Measurements from ENCODE around the gene THADA. TPM values are rescaled to one million over a fixed set of nuclear protein-coding genes. Genes with fewer than 3 reads are reported as not detected.

THADA gene
- total and polyA plus RNA-seq, 2 experiments from 2014 or later: 10.8 to 18.8 TPM

DNA sequence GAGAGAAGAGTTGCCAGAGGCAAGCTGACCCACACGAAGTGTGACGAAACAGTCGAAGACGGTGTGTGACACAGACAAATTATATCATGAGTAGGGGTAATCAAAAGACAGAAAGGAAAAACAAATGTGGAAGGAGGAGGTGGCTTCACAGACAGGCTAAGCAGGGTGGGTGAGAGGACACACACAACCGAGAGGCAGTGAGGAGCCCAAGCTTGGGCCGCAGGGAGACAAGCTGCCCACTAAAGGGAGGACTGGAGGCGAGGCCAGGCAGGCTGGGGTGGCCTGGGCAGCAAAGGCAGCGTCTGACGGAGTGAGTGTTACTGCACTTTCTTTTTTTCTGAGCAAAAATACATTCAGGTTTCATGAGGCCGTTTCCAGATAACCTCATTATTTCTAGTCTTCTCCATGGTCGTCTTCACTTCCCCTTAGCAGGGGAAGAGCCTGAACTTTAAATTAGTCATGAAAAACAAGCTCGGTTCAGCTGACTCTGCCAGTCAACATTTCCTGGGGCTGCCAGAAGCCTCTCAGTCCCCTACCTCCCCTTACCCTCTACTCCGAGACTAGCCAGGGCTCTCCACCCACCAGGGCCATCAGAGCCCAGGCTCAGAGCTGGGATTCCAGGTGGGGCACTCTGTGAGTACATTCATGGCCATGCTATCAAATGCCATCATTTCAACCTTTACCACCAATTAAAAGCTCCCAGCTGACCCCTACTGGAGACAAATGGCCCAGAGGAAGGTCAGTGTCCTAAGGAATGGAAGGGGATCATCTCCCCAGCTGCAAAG is 355.7 kb downstream of the THADA start:
- Histone ChIP-seq H3K36me3 (replicated peaks; ENCODE audit: insufficient read depth, low read depth) (no peaks in the 10 kb centered on the region), H3K27ac (no peak overlapping the region), H3K27me3 (no peaks in the 10 kb centered on the region), H3K79me2 (no peaks in the 10 kb centered on the region), H3K4me3 (no peak overlapping the region), H3K4me1 (ENCODE audit: insufficient read depth) (no peaks in the 10 kb centered on the region), H2AFZ (no peak overlapping the region), H3K9me3 (ENCODE audit: low read depth) (no peaks in the 10 kb centered on the region), H3K9me2 (replicated peaks; ENCODE audit: insufficient read depth) (no peaks in the 10 kb centered on the region), H4K20me1 (ENCODE audit: insufficient read depth, poor library complexity, severe bottlenecking) (no peaks in the 10 kb centered on the region), H3K4me2 (no peak overlapping the region)
- no peak for DNase-seq (ENCODE audit: low spot score)
- TF ChIP-seq EZH2 (IDR thresholded peaks at IDR 0.05; ENCODE audit: borderline replicate concordance) (no peak), EZH2phosphoT487 (IDR thresholded peaks at IDR 0.05; ENCODE audit: low read depth, severe bottlenecking, unreplicated experiment) (no peak)
- TF ChIP-seq, protein P1, sequence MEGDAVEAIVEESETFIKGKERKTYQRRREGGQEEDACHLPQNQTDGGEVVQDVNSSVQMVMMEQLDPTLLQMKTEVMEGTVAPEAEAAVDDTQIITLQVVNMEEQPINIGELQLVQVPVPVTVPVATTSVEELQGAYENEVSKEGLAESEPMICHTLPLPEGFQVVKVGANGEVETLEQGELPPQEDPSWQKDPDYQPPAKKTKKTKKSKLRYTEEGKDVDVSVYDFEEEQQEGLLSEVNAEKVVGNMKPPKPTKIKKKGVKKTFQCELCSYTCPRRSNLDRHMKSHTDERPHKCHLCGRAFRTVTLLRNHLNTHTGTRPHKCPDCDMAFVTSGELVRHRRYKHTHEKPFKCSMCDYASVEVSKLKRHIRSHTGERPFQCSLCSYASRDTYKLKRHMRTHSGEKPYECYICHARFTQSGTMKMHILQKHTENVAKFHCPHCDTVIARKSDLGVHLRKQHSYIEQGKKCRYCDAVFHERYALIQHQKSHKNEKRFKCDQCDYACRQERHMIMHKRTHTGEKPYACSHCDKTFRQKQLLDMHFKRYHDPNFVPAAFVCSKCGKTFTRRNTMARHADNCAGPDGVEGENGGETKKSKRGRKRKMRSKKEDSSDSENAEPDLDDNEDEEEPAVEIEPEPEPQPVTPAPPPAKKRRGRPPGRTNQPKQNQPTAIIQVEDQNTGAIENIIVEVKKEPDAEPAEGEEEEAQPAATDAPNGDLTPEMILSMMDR (IDR thresholded peaks at IDR 0.05; ENCODE audit: poor library complexity): no peak
- WGBS (ENCODE audit: low lambda C conversion rate, missing lambda C conversion rate): 88% methylated on average over 13 of the region's 13 CpGs

DNA sequence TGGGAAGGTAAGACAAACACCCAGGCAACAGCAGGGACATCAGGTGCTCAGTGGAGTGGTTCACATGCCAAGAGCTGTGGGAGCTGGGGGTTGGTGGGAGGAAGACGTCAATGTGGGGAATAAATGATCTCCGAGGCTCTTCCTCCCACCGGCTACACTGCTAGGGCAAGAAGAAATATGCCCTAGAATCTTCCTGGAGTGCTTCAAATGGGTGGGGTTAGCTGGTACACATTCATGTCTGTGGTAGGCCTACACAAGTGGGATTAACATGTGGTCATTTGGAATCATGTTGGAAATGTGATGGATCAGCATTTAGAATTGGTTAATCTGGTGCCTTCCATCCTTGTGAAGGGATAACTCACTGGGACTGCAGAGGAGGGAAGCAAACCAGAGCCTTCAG is 357.0 kb downstream of the THADA start:
- Histone ChIP-seq H4K20me1 (ENCODE audit: insufficient read depth, poor library complexity, severe bottlenecking) (no peaks in the 10 kb centered on the region), H3K4me1 (ENCODE audit: insufficient read depth) (no peaks in the 10 kb centered on the region), H3K9me3 (ENCODE audit: low read depth) (no peaks in the 10 kb centered on the region), H3K79me2 (no peaks in the 10 kb centered on the region), H3K4me3 (no peak overlapping the region), H3K9me2 (replicated peaks; ENCODE audit: insufficient read depth) (no peaks in the 10 kb centered on the region), H3K27ac (no peak overlapping the region), H3K27me3 (no peaks in the 10 kb centered on the region), H3K4me2 (no peak overlapping the region), H3K36me3 (replicated peaks; ENCODE audit: insufficient read depth, low read depth) (no peaks in the 10 kb centered on the region), H2AFZ (no peak overlapping the region)
- TF ChIP-seq EZH2 (IDR thresholded peaks at IDR 0.05; ENCODE audit: borderline replicate concordance) (no peak), EZH2phosphoT487 (IDR thresholded peaks at IDR 0.05; ENCODE audit: low read depth, severe bottlenecking, unreplicated experiment) (no peak)
- TF ChIP-seq, protein P1 (IDR thresholded peaks at IDR 0.05; ENCODE audit: poor library complexity): no peak
- whole genome bisulfite sequencing (ENCODE audit: low lambda C conversion rate, missing lambda C conversion rate): 95% methylated on average over 3 of the region's 3 CpGs
- DNase-seq (ENCODE audit: low spot score): no peak

DNA sequence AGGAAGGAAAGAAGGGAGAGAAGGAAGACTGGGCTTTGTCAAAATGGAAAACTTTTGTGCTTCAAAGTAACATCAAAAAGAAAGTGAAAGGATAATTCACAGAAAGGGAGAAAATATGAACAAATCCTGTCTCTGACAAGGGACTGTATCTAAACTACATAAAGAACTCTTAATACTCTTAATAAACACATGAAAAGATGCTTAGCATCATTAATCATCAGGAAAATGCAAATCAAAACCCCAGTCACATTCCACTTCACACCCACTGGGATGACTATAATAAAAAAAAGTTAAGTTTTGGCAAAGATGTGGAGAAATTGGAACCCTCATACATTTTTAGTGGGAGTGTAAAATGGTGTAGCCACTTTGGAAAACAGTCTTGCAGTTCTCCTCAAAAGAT is 357.7 kb downstream of the THADA start:
- no peaks in the 10 kb centered on the region for H3K9me3 ChIP-seq (ENCODE audit: low read depth)
- no peaks in the 10 kb centered on the region for H3K9me2 ChIP-seq (replicated peaks; ENCODE audit: insufficient read depth)
- no peaks in the 10 kb centered on the region for H3K27me3 ChIP-seq
- H2AFZ ChIP-seq: no peak overlapping the region
- no peaks in the 10 kb centered on the region for H3K4me1 ChIP-seq (ENCODE audit: insufficient read depth)
- no peaks in the 10 kb centered on the region for H3K36me3 ChIP-seq (replicated peaks; ENCODE audit: insufficient read depth, low read depth)
- no peak overlapping the region for H3K4me2 ChIP-seq
- no peaks in the 10 kb centered on the region for H3K79me2 ChIP-seq
- H3K27ac ChIP-seq: no peak overlapping the region
- no peak for DNase-seq (ENCODE audit: low spot score)
- no peak overlapping the region for H3K4me3 ChIP-seq
- TF ChIP-seq, protein P1 (IDR thresholded peaks at IDR 0.05; ENCODE audit: poor library complexity): no peak
- TF ChIP-seq EZH2phosphoT487 (IDR thresholded peaks at IDR 0.05; ENCODE audit: low read depth, severe bottlenecking, unreplicated experiment) (no peak), EZH2 (IDR thresholded peaks at IDR 0.05; ENCODE audit: borderline replicate concordance) (no peak)
- H4K20me1 ChIP-seq (ENCODE audit: insufficient read depth, poor library complexity, severe bottlenecking): no peaks in the 10 kb centered on the region

All from hepatocyte (in vitro differentiated cells).